ENCODE data around the gene ZNF787.

DNA sequence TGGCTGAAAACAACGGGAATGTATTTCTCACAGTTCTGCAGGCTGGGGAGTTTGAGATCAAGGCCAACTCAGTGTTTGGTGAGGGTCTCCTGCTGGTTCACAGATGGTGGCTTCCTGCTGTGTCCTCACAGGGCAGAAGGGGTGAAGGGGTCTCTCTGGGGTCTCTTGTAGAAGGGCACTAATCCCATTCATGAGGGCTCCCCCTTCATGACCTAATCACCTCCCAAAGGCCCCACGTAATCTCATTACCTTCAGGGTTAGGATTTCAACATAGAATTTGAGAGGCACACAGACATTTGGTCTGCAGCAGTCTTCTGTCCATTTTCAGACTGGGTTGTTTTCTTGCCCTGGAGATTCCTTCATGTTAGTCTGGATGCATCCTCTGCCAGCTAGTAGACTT is 31.5 kb upstream of the ZNF787 start:
- TF ChIP-seq GABPA (IDR thresholded peaks at IDR 0.05; ENCODE audit: low read depth) (no peak), POLR2AphosphoS5 (IDR thresholded peaks at IDR 0.05; ENCODE audit: low read depth) (no peak), SPI1 (IDR thresholded peaks at IDR 0.05; ENCODE audit: borderline replicate concordance, low read depth) (no peak)
- TF ChIP-seq, protein P1, sequence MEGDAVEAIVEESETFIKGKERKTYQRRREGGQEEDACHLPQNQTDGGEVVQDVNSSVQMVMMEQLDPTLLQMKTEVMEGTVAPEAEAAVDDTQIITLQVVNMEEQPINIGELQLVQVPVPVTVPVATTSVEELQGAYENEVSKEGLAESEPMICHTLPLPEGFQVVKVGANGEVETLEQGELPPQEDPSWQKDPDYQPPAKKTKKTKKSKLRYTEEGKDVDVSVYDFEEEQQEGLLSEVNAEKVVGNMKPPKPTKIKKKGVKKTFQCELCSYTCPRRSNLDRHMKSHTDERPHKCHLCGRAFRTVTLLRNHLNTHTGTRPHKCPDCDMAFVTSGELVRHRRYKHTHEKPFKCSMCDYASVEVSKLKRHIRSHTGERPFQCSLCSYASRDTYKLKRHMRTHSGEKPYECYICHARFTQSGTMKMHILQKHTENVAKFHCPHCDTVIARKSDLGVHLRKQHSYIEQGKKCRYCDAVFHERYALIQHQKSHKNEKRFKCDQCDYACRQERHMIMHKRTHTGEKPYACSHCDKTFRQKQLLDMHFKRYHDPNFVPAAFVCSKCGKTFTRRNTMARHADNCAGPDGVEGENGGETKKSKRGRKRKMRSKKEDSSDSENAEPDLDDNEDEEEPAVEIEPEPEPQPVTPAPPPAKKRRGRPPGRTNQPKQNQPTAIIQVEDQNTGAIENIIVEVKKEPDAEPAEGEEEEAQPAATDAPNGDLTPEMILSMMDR (IDR thresholded peaks at IDR 0.05; ENCODE audit: insufficient read depth, low read length) = no peak
- TF ChIP-seq, protein P2, sequence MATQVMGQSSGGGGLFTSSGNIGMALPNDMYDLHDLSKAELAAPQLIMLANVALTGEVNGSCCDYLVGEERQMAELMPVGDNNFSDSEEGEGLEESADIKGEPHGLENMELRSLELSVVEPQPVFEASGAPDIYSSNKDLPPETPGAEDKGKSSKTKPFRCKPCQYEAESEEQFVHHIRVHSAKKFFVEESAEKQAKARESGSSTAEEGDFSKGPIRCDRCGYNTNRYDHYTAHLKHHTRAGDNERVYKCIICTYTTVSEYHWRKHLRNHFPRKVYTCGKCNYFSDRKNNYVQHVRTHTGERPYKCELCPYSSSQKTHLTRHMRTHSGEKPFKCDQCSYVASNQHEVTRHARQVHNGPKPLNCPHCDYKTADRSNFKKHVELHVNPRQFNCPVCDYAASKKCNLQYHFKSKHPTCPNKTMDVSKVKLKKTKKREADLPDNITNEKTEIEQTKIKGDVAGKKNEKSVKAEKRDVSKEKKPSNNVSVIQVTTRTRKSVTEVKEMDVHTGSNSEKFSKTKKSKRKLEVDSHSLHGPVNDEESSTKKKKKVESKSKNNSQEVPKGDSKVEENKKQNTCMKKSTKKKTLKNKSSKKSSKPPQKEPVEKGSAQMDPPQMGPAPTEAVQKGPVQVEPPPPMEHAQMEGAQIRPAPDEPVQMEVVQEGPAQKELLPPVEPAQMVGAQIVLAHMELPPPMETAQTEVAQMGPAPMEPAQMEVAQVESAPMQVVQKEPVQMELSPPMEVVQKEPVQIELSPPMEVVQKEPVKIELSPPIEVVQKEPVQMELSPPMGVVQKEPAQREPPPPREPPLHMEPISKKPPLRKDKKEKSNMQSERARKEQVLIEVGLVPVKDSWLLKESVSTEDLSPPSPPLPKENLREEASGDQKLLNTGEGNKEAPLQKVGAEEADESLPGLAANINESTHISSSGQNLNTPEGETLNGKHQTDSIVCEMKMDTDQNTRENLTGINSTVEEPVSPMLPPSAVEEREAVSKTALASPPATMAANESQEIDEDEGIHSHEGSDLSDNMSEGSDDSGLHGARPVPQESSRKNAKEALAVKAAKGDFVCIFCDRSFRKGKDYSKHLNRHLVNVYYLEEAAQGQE (IDR thresholded peaks at IDR 0.05; ENCODE audit: insufficient replicate concordance, low read depth) = no peak
